T-cell (primary cell): ENCODE measurements around the gene MED16. TPM values are rescaled to one million over a fixed set of nuclear protein-coding genes. Genes with fewer than 3 reads are reported as not detected.

Experiments
- ATAC-seq, 4 experiments: fragments of 200-7000 bp in 3 of 4; fragments of 150-1000 bp in 1 of 4; cut with Tn5 transposase; replicated peaks in 1 of 4; 1 replicate in 3 of 4; 2 replicates in 1 of 4; pipeline ENCODE4 v1.10.0; 2021; ENCODE audit warnings: moderate library complexity in 3 of 4, mild to moderate bottlenecking in 2 of 4, moderate number of reproducible peaks in 1 of 4
- CTCF ChIA-PET, 2 donors: fragments of 300-600 bp; sonication (Branson Sonifier 250); formaldehyde crosslinking; loops; one replicate each; lab custom pipeline; 2022; ENCODE audit warnings: antibody characterized with exemption in 2 of 2; lab: Charles Lee
- POLR2A ChIA-PET, 2 donors: fragments of 300-600 bp; sonication (Branson Sonifier 250); formaldehyde crosslinking; loops; one replicate each; lab custom pipeline; 2022; ENCODE audit warnings: antibody characterized with exemption in 2 of 2; lab: Charles Lee
- DNase-seq, 35 experiments: peaks; one replicate each; pipeline versions ENCODE4 v3.0.0 to v3.0.0-alpha.2; 2013 to 2023
- H3K27ac ChIP-seq: one replicate; pipeline ENCODE4 v1.5.1; 2013; ENCODE audit warnings: low read length
- H3K27me3 ChIP-seq, 2 experiments: replicated peaks in 1 of 2; 1 replicate in 1 of 2; 2 replicates in 1 of 2; pipeline versions ENCODE4 v1.6.1 to v1.7.0; 2013; ENCODE audit warnings: low read length in 1 of 2, mixed read lengths in 1 of 2; ENCODE audit not compliant: control insufficient read depth in 2 of 2, insufficient read depth in 2 of 2; ENCODE audit errors: extremely low read depth in 1 of 2
- H3K36me3 ChIP-seq, 2 donors: 1 replicate in 1 of 2; 2 replicates in 1 of 2; pipeline versions ENCODE4 v1.6.1 to v1.7.0; 2013; ENCODE audit warnings: low read length in 1 of 2; ENCODE audit not compliant: control insufficient read depth in 2 of 2, insufficient read depth in 1 of 2; ENCODE audit errors: extremely low read depth in 1 of 2
- H3K4me1 ChIP-seq, 2 experiments: 1 replicate in 1 of 2; 2 replicates in 1 of 2; pipeline versions ENCODE4 v1.6.1 to v1.7.0; 2013; ENCODE audit warnings: low read length in 2 of 2, mixed read lengths in 1 of 2; ENCODE audit not compliant: insufficient read depth in 2 of 2, control insufficient read depth in 1 of 2; ENCODE audit errors: extremely low read depth in 1 of 2
- H3K4me3 ChIP-seq, 2 donors: 1 replicate in 1 of 2; 2 replicates in 1 of 2; pipeline versions ENCODE4 v1.5.1 to v1.7.0; 2013; ENCODE audit warnings: mild to moderate bottlenecking in 2 of 2, low read length in 1 of 2, moderate library complexity in 1 of 2; ENCODE audit not compliant: control insufficient read depth in 1 of 2; ENCODE audit errors: extremely low read depth in 1 of 2
- H3K9me3 ChIP-seq: 2 replicates; pipeline ENCODE4 v1.7.0; 2013
- H3K27ac Mint-ChIP-seq, 2 donors: one replicate each; pipeline ENCODE4 v1.8.0; 2020 to 2021; ENCODE audit warnings: mild to moderate bottlenecking in 2 of 2, mixed read lengths in 2 of 2
- H3K27me3 Mint-ChIP-seq, 2 donors: one replicate each; pipeline ENCODE4 v1.8.0; 2021 to 2022; ENCODE audit warnings: mixed read lengths in 2 of 2
- H3K36me3 Mint-ChIP-seq: one replicate; pipeline ENCODE4 v1.8.0; 2021; ENCODE audit warnings: mixed read lengths
- H3K4me1 Mint-ChIP-seq, 3 donors: one replicate each; pipeline ENCODE4 v1.8.0; 2020 to 2022; ENCODE audit warnings: mixed read lengths in 3 of 3, mild to moderate bottlenecking in 1 of 3
- H3K4me3 Mint-ChIP-seq, 3 donors: one replicate each; pipeline ENCODE4 v1.8.0; 2020 to 2022; ENCODE audit warnings: mild to moderate bottlenecking in 3 of 3, mixed read lengths in 3 of 3, moderate library complexity in 3 of 3
- H3K9me3 Mint-ChIP-seq, 3 donors: one replicate each; pipeline ENCODE4 v1.8.0; 2020 to 2022; ENCODE audit warnings: mixed read lengths in 3 of 3
- WGBS: methylation state at CpG from one replicate; pipeline ENCODE4 v1.1.5; 2013; ENCODE audit warnings: missing lambda C conversion rate; ENCODE audit not compliant: insufficient coverage; 5-methylcytosine and 5-hydroxymethylcytosine counted together
- total RNA-seq, 35 experiments: library from RNA in 6 of 35; stranded (reverse) in 6 of 35; fragments of 120-200 nt in 1 of 35; gene quantifications; one replicate each; pipeline versions ENCODE4 v1.2.1 to v1.2.4 and lab custom pipeline; 2013 to 2026

The MED16 gene
- total RNA-seq, 5 donors from 2014 or later (not counting 1 experiment from before 2014, with no cell fraction given): 55.0 to 105 (median 92.4) TPM

- no peaks in the 10 kb centered on the region for H3K9me3 ChIP-seq
- peak overlapping the region; percentile 39 to 95 for H3K27ac Mint-ChIP-seq
- H3K36me3 Mint-ChIP-seq: peaks cover 5% of the 10 kb centered on the region
- peaks cover 0 to 32% (median 10%) of the 10 kb centered on the region in 3 donors for H3K4me1 Mint-ChIP-seq
- POLR2A ChIA-PET: no interaction called here
- H3K4me3 ChIP-seq: no peak overlapping the region
- H3K27me3 Mint-ChIP-seq: no peaks in the 10 kb centered on the region
- H3K9me3 Mint-ChIP-seq: no peaks in the 10 kb centered on the region
- no peak overlapping the region for H3K4me3 Mint-ChIP-seq
- peaks cover 32 to 71% of the 10 kb centered on the region in 2 donors for H3K36me3 ChIP-seq
- no peak overlapping the region for H3K27ac ChIP-seq
- H3K4me1 ChIP-seq: peaks cover 0 to 63% of the 10 kb centered on the region in 2 experiments
- WGBS: 93% methylated on average over 3 of the region's 16 CpGs
- DNase-seq (no peak), ATAC-seq (no peak)
- CTCF ChIA-PET: interaction anchor here in 1 of 2 donors (0.6 kb wide), 1 partner anchor 8 kb away, joined by 6 read pairs; no protein-coding TSS in a partner anchor
- no peaks in the 10 kb centered on the region for H3K27me3 ChIP-seq
These were observed 5.9 kb downstream of the MED16 start for GRCh38 chr19:887072-887471.

GRCh38 chr19:885536-886224 lies 7.3 kb downstream of the MED16 start:
- Mint-ChIP-seq H3K36me3 (peaks cover 5% of the 10 kb centered on the region), H3K4me1 (peaks cover 0 to 27% (median 5%) of the 10 kb centered on the region in 3 donors), H3K9me3 (no peaks in the 10 kb centered on the region), H3K27ac (no peak overlapping the region), H3K4me3 (no peak overlapping the region), H3K27me3 (no peaks in the 10 kb centered on the region)
- WGBS: 94% methylated on average over 32 of the region's 64 CpGs
- ChIA-PET CTCF (no interaction called here), POLR2A (no interaction called here)
- no peak for ATAC-seq
- Histone ChIP-seq H3K36me3 (peaks cover 39 to 83% of the 10 kb centered on the region in 2 donors), H3K9me3 (no peaks in the 10 kb centered on the region), H3K27me3 (no peaks in the 10 kb centered on the region), H3K4me3 (no peak overlapping the region), H3K4me1 (peaks cover 0 to 50% of the 10 kb centered on the region in 2 experiments), H3K27ac (no peak overlapping the region)
- no peak for DNase-seq

GRCh38 chr19:884420-885211 lies 8.4 kb downstream of the MED16 start:
- POLR2A ChIA-PET: no interaction called here
- H3K36me3 Mint-ChIP-seq: peaks cover 5% of the 10 kb centered on the region
- Histone ChIP-seq H3K27ac (no peak overlapping the region), H3K4me3 (no peak overlapping the region), H3K4me1 (peaks cover 0 to 46% of the 10 kb centered on the region in 2 experiments), H3K27me3 (no peaks in the 10 kb centered on the region), H3K36me3 (peaks cover 36 to 73% of the 10 kb centered on the region in 2 donors), H3K9me3 (no peaks in the 10 kb centered on the region)
- no peaks in the 10 kb centered on the region for H3K27me3 Mint-ChIP-seq
- 96% methylated on average over 37 of the region's 51 CpGs for WGBS
- DNase-seq (no peak), ATAC-seq (no peak)
- CTCF ChIA-PET: no interaction called here
- peaks cover 0 to 20% (median 3%) of the 10 kb centered on the region in 3 donors for H3K4me1 Mint-ChIP-seq
- H3K4me3 Mint-ChIP-seq: no peak overlapping the region
- no peaks in the 10 kb centered on the region for H3K9me3 Mint-ChIP-seq
- H3K27ac Mint-ChIP-seq: no peak overlapping the region

GRCh38 chr19:883661-884211 lies 9.3 kb downstream of the MED16 start:
- Mint-ChIP-seq H3K27ac (no peak overlapping the region), H3K36me3 (peaks cover 8% of the 10 kb centered on the region), H3K27me3 (no peaks in the 10 kb centered on the region), H3K9me3 (no peaks in the 10 kb centered on the region), H3K4me3 (no peak overlapping the region), H3K4me1 (peaks cover 0 to 15% (median 3%) of the 10 kb centered on the region in 3 donors)
- ChIA-PET POLR2A (interaction anchor here in 1 of 2 donors (0.5 to 0.6 kb wide), 2 partner anchors 16 to 1394 kb away, joined by 4 read pairs; no protein-coding TSS in a partner anchor), CTCF (interaction anchor here in 1 of 2 donors (0.6 kb wide), 1 partner anchor 14 kb away, joined by 4 read pairs; no protein-coding TSS in a partner anchor)
- DNase-seq: no peak
- Histone ChIP-seq H3K27me3 (no peaks in the 10 kb centered on the region), H3K36me3 (peaks cover 35 to 71% of the 10 kb centered on the region in 2 donors), H3K4me1 (peaks cover 0 to 40% of the 10 kb centered on the region in 2 experiments), H3K27ac (no peak overlapping the region), H3K9me3 (no peaks in the 10 kb centered on the region), H3K4me3 (no peak overlapping the region)
- WGBS: 93% methylated on average over 22 of the region's 22 CpGs
- no peak for ATAC-seq

- 89% methylated on average over 8 of the region's 30 CpGs for WGBS
- H3K4me1 Mint-ChIP-seq: peaks cover 0 to 10% (median 0%) of the 10 kb centered on the region in 3 donors
- no peak for DNase-seq
- no peaks in the 10 kb centered on the region for H3K9me3 Mint-ChIP-seq
- H3K36me3 Mint-ChIP-seq: peaks cover 8% of the 10 kb centered on the region
- no peak overlapping the region for H3K27ac Mint-ChIP-seq
- ChIA-PET POLR2A (interaction anchor here in 1 of 2 donors (0.5 to 0.6 kb wide), 2 partner anchors 16 to 1395 kb away, joined by 4 read pairs; no protein-coding TSS in a partner anchor), CTCF (interaction anchor here in 1 of 2 donors (0.6 kb wide), 2 partner anchors 15 to 101 kb away, joined by 3 to 4 read pairs; partner anchors contain the start of gene WDR18)
- no peaks in the 10 kb centered on the region for H3K27me3 Mint-ChIP-seq
- H3K4me3 ChIP-seq: no peak overlapping the region
- no peaks in the 10 kb centered on the region for H3K9me3 ChIP-seq
- H3K27ac ChIP-seq: no peak overlapping the region
- H3K4me1 ChIP-seq: peaks cover 0 to 34% of the 10 kb centered on the region in 2 experiments
- H3K27me3 ChIP-seq: no peaks in the 10 kb centered on the region
- ATAC-seq: no peak
- no peak overlapping the region for H3K4me3 Mint-ChIP-seq
- peaks cover 35 to 70% of the 10 kb centered on the region in 2 donors for H3K36me3 ChIP-seq
These were observed 10.0 kb downstream of the MED16 start for GRCh38 chr19:882871-883497.
